Gastrocnemius medialis (tissue), 4 donors: ENCODE results near the gene PPCDC. TPM values are rescaled to one million over a fixed set of nuclear protein-coding genes. Genes with fewer than 3 reads are reported as not detected.
A peak's percentile ranks its signal among the peaks of the same experiment; 100 is the strongest.

Experiments
- ATAC-seq, 2 donors: fragments of 150-250 bp; one replicate each; pipeline ENCODE4 v1.9.1; 2016
- DNase-seq, 2 donors: peaks; one replicate each; pipeline ENCODE4 v3.0.0-alpha.2; 2019
- H3K27ac ChIP-seq, 4 donors: fragments of 200-600 bp; sonication (generic); 1 replicate in 1 of 4; 2 replicates in 3 of 4; pipeline ENCODE4 v1.5.1; 2016 to 2018; ENCODE audit warnings: mild to moderate bottlenecking in 2 of 4, moderate library complexity in 1 of 4
- H3K27me3 ChIP-seq, 3 donors: fragments of 200-600 bp; sonication (generic) in 2 of 3; 1 replicate in 1 of 3; 2 replicates in 2 of 3; pipeline versions ENCODE4 v1.5.1 to v1.6.0; 2016 to 2019; ENCODE audit warnings: mild to moderate bottlenecking in 1 of 3, moderate library complexity in 1 of 3
- H3K36me3 ChIP-seq, 2 donors: fragments of 200-600 bp; sonication (generic) in 1 of 2; one replicate each; pipeline ENCODE4 v1.5.1; 2017 to 2018
- H3K4me1 ChIP-seq, 2 donors: fragments of 200-600 bp; sonication (generic) in 1 of 2; one replicate each; pipeline ENCODE4 v1.5.1; 2016 to 2017; ENCODE audit warnings: mild to moderate bottlenecking in 2 of 2
- H3K4me3 ChIP-seq, 4 donors: fragments of 200-600 bp; sonication (generic) in 3 of 4; 1 replicate in 1 of 4; 2 replicates in 3 of 4; pipeline ENCODE4 v1.5.1; 2016 to 2019; ENCODE audit warnings: mild to moderate bottlenecking in 2 of 4
- H3K9me3 ChIP-seq, 3 donors: fragments of 200-600 bp; sonication (generic) in 2 of 3; 1 replicate in 1 of 3; 2 replicates in 2 of 3; pipeline ENCODE4 v1.5.1; 2016 to 2019
- POLR2A ChIP-seq, 2 donors: fragments of 450-650 bp; IDR thresholded peaks; one replicate each; pipeline ENCODE4 v1.6.1; 2017; ENCODE audit warnings: antibody characterized with exemption in 2 of 2, mild to moderate bottlenecking in 2 of 2, moderate library complexity in 2 of 2
- in situ Hi-C, 4 donors: fragments of 200-750 bp; cut with MboI; loops; one replicate each; pipeline versions ENCODE4 v1.15.0 to v1.8.0; 2017; ENCODE audit warnings: low sequenced_read_pairs in 4 of 4
- intact Hi-C: fragments of 100-400 bp; cut with DNase I; formaldehyde crosslinking; loops from one replicate; pipeline ENCODE4 v1.15.1; 2023; ENCODE audit warnings: low total_unique reads
- total RNA-seq, 4 donors: library from RNA; depleted of rRNA; stranded (reverse); fragments of >200 nt; gene quantifications; one replicate each; pipeline versions ENCODE4 v1.1.0 to v1.2.3, GENCODE V29; 2016
- TF ChIP-seq, protein P1 (sequence below), 5 experiments: fragments of 450-650 bp in 3 of 5; fragments of 200-600 bp in 2 of 5; sonication (generic) in 2 of 5; IDR thresholded peaks in 4 of 5; conservative IDR thresholded peaks in 1 of 5; 1 replicate in 4 of 5; 2 replicates in 1 of 5; pipeline ENCODE4 v1.5.1; 2016 to 2019; ENCODE audit warnings: antibody characterized with exemption in 5 of 5, mild to moderate bottlenecking in 3 of 5, moderate library complexity in 3 of 5

PPCDC gene
- total RNA-seq, 4 donors from 2014 or later = 5.5 to 20.2 (median 11.9) TPM

DNA sequence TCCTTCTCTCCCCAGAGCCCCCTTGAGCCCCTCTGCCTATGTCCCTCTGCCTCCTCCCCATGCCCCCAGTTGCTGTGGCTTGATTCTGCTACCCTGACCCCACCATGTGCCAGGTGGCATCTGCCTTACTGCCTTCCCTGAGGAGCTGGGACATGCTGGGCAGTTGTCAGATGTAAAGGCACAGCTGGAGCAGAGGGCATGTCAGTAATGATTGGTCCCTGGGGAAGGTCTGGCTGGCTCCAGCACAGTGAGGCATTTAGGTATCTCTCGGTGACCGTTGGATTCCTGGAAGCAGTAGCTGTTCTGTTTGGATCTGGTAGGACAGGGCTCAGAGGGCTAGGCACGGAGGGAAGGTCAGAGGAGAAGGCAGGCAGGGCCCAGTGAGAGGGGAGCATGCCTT lies 3.5 kb upstream of the PPCDC start:
- intact Hi-C loops (loop anchor here (5.0 kb wide), 1 partner anchor 478 kb away; the partner anchor contains the start of gene ARID3B), in situ Hi-C loops (loop anchor here in 1 of 4 donors (10.0 kb wide), 1 partner anchor 185 kb away; the partner anchor contains the start of gene C15orf39)
- no peak overlapping the region for H3K4me3 ChIP-seq
- TF ChIP-seq POLR2A (IDR thresholded peaks at IDR 0.05) = no peak
- TF ChIP-seq, protein P1, sequence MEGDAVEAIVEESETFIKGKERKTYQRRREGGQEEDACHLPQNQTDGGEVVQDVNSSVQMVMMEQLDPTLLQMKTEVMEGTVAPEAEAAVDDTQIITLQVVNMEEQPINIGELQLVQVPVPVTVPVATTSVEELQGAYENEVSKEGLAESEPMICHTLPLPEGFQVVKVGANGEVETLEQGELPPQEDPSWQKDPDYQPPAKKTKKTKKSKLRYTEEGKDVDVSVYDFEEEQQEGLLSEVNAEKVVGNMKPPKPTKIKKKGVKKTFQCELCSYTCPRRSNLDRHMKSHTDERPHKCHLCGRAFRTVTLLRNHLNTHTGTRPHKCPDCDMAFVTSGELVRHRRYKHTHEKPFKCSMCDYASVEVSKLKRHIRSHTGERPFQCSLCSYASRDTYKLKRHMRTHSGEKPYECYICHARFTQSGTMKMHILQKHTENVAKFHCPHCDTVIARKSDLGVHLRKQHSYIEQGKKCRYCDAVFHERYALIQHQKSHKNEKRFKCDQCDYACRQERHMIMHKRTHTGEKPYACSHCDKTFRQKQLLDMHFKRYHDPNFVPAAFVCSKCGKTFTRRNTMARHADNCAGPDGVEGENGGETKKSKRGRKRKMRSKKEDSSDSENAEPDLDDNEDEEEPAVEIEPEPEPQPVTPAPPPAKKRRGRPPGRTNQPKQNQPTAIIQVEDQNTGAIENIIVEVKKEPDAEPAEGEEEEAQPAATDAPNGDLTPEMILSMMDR (IDR thresholded peaks at IDR 0.05 in 4 of 5, conservative IDR thresholded peaks at IDR 0.05 in 1 of 5) = no peak
- ATAC-seq (no peak), DNase-seq (no peak)
- no peak overlapping the region for H3K27ac ChIP-seq
- peaks cover 0 to 12% of the 10 kb centered on the region in 2 donors for H3K4me1 ChIP-seq
- H3K9me3 ChIP-seq = no peaks in the 10 kb centered on the region
- no peaks in the 10 kb centered on the region for H3K27me3 ChIP-seq
- no peaks in the 10 kb centered on the region for H3K36me3 ChIP-seq

GRCh38 chr15:75021341-75021740 lies 2.0 kb upstream of the PPCDC start:
- H3K36me3 ChIP-seq = no peaks in the 10 kb centered on the region
- ATAC-seq (no peak), DNase-seq (no peak)
- no peak overlapping the region for H3K4me3 ChIP-seq
- intact Hi-C loops = loop anchor here (5.0 kb wide), 1 partner anchor 479 kb away; the partner anchor contains the start of gene ARID3B
- in situ Hi-C loops = loop anchor here in 1 of 4 donors (10.0 kb wide), 1 partner anchor 183 kb away; the partner anchor contains the start of gene C15orf39
- no peaks in the 10 kb centered on the region for H3K9me3 ChIP-seq
- H3K27me3 ChIP-seq = no peaks in the 10 kb centered on the region
- H3K27ac ChIP-seq = no peak overlapping the region
- TF ChIP-seq, protein P1 (IDR thresholded peaks at IDR 0.05 in 4 of 5, conservative IDR thresholded peaks at IDR 0.05 in 1 of 5) = no peak
- TF ChIP-seq POLR2A (IDR thresholded peaks at IDR 0.05) = no peak
- H3K4me1 ChIP-seq = peaks cover 0 to 13% of the 10 kb centered on the region in 2 donors

DNA sequence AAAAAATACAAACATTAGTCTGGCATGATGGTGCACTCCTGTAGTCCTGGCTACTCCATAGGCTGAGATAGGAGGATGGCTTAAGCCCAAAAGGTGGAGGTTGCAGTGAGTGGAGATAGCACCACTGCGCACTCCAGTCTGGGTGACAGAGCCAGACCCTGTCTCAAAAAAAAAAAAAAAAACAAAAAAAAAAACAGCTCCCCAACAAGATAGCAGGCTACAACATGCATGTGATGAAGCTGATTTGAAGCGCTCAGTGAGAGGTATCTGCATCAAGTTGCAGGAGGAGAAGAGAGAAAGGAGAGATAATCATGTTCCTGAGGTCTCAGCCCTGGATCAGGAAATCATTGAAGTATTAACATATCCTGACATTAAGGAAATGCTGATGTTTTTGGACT lies 608 bp upstream of the PPCDC start:
- H3K9me3 ChIP-seq = no peaks in the 10 kb centered on the region
- no peak for DNase-seq
- no peaks in the 10 kb centered on the region for H3K36me3 ChIP-seq
- peak overlapping the region in 2 of 4 donors; percentile 88 to 89 for H3K27ac ChIP-seq
- in situ Hi-C loops (loop anchor here in 1 of 4 donors (10.0 kb wide), 1 partner anchor 182 kb away; the partner anchor contains the start of gene C15orf39), intact Hi-C loops (loop anchor here (1.0 to 5.0 kb wide), 3 partner anchors 66 to 480 kb away; partner anchors contain the start of genes ARID3B and RPP25)
- H3K4me3 ChIP-seq = peak overlapping the region in 1 of 4 donors; percentile 88
- no peaks in the 10 kb centered on the region for H3K27me3 ChIP-seq
- H3K4me1 ChIP-seq = peaks cover 0 to 13% of the 10 kb centered on the region in 2 donors
- TF ChIP-seq POLR2A (IDR thresholded peaks at IDR 0.05) = no peak
- TF ChIP-seq, protein P1 (IDR thresholded peaks at IDR 0.05 in 4 of 5, conservative IDR thresholded peaks at IDR 0.05 in 1 of 5) = no peak
- no peak for ATAC-seq

DNA sequence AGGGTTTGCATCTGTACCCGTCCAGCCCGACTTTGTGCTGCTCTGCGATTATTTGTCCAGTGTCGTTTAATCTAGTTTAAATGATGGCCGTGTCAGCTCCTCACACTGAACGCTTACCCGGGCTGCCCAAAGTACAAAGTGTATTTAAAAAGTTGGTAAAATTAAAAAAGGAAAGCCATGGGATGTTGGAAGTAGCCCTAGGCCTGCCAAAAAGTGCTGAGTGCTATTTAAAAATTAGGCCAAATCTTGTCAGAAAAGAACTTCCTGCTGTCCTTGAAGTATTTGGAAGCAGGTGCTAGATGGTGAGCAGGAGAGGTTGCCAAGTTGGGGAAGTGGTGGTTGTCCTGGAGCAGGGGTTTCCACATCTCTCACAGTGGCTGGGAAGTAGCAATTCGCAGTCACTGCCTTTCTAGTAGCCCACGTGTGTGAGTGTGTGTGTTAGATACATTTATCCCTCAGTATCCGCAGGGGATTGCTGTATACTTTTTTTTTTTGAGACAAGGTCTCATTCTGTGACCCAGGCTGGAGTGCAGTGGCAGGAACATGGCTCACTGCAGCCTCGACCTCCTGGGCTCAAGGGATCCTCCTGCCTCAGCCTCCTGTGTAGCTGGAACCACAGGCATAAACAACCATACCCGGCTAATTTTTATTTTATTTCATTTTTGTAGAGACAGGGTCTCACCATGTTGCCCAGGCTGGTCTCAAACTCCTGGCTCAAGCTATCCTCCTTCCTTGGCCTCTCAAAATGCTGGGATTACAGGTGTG lies 664 bp downstream of the PPCDC start:
- intact Hi-C loops = loop anchor here (1.0 to 5.0 kb wide), 3 partner anchors 67 to 482 kb away; partner anchors contain the start of genes ARID3B and RPP25
- Histone ChIP-seq H3K36me3 (no peaks in the 10 kb centered on the region), H3K27ac (peak overlapping the region; percentile 88 to 96 (median 90)), H3K9me3 (no peaks in the 10 kb centered on the region), H3K4me1 (peaks cover 0 to 21% of the 10 kb centered on the region in 2 donors), H3K27me3 (no peaks in the 10 kb centered on the region), H3K4me3 (peak overlapping the region; percentile 80 to 92 (median 84))
- TF ChIP-seq POLR2A (IDR thresholded peaks at IDR 0.05) = peak in 1 of 2 donors; percentile 4
- TF ChIP-seq, protein P1 (IDR thresholded peaks at IDR 0.05 in 4 of 5, conservative IDR thresholded peaks at IDR 0.05 in 1 of 5) = no peak
- DNase-seq = peak in 1 of 2 donors; percentile 65
- in situ Hi-C loops = loop anchor here in 1 of 4 donors (10.0 kb wide), 1 partner anchor 181 kb away; the partner anchor contains the start of gene C15orf39
- ATAC-seq = peak; percentile 57 to 77
